ENCODE data around the gene KLF12. TPM values are rescaled to one million over a fixed set of nuclear protein-coding genes. Genes with fewer than 3 reads are reported as not detected.

Gene KLF12
- 10 to 100 TPM in 11 of 12 donors, not detected in 1; 16.5 to 26.7 (median 24.1) TPM for polyA plus RNA-seq (ENCODE audit: insufficient read length in 12 of 12)
- long read RNA-seq, donor 1, result 0 reads
- long read RNA-seq, donor 2, full-length matches to known transcripts, result 2 of 8 reads
- long read RNA-seq, donor 2, partial matches to known transcripts, result 0 of 8 reads
- long read RNA-seq, donor 2, other reads (novel, unspliced or antisense), result 6 of 8 reads
- long read RNA-seq, donor 3, result 0 reads
- long read RNA-seq, donor 4, result 0 reads
- long read RNA-seq, donor 5, result 0 reads
- long read RNA-seq, donor 6, result 0 reads
- long read RNA-seq, donor 7, result 0 reads
- long read RNA-seq, donor 8, result 0 reads
- long read RNA-seq, donor 9, result 0 reads
- long read RNA-seq, donor 10, result 0 reads
- long read RNA-seq, donor 11, full-length matches to known transcripts, result 1 of 1 reads
- long read RNA-seq, donor 11, partial matches to known transcripts, result 0 of 1 reads
- long read RNA-seq, donor 11, other reads (novel, unspliced or antisense), result 0 of 1 reads

DNA sequence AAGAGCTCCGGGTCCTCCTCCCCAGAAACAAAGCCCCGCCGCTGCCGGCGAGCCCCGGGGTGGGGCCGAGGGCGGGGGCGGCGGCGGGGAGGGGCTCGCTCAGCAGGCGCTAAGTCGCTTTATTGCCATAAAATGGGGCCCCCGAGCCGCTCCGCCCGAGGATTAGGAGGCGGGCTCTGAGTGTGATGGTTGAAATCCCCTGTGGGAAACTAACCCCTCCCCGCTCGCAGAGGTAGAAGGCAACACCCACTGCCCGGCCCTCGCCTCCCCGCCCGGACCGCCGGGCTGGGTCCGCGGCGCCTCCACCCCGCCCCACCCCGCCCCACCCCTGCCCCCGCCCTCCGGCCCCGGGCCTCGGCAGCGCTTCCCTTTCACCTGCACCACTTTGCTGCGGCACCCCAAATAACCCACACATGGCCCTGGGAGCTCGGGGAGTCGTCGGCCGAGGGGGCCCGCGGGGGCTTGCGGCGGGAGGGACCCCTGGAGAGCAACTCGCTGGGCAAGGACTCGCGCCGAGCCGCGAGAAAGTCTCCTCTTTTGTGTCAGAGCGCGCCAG is at the start of gene KLF12:
KLF12 (minus strand) TSS at position 184 of the 556 bp plus-strand sequence.
- DNase-seq, result peak; percentile 92

DNA sequence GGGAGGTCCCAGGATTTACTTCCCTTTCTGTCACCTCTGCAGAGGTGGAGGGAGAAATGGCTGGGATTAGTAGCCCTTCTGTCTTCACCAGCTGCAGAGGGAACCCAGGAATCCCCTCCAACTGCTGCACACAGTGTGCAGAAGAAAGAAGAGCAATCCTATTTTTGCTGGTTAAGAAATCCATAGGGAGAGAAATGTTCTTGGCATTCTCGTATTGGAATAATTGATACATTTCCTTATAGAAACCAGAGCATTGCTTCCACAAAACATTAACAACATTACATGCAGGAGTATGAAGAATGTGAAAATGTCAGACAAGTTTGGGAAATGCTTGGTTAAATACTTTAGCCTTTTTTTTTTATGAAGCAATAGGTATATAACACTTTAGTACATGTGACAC is 48.3 kb upstream of the KLF12 start:
- DNase-seq, result no peak

DNA sequence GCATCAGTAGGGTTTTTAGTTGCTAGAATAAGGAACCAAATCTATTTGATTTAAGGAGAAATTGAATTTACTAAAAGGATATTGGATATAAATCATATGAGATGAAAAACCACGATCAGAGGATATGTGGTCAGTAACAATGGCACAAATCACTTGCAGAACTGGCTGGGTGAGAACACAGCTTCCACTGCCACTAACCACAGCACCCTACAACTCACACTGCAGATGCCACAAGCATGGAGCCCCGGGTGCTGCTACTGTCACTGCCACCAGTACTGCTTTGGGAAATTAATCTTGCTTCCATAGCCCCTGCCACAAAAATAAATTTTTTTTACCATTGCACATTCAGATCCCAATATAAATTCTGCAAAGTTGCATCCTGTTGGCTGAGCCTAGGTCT is 40.6 kb upstream of the KLF12 start:
- no peak for DNase-seq

DNA sequence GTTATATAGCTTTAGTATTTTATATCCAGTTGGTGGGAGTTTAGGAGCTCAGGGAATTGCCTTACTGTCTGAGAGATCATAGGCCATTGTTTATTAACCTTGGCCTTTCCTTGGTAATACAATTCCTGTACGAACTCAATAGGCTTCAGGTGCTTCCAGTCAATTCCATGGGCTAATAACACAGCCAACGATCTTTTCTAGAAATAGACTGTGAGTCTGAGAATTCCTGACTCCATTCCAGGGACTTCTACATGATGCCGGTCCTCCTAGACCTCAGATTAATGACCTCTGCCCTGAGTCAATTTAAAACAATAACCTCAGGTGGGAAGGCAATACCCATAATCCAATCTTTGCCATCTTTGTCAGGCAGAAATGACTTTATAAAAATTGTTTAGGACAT is 39.6 kb upstream of the KLF12 start:
- DNase-seq, result no peak

DNA sequence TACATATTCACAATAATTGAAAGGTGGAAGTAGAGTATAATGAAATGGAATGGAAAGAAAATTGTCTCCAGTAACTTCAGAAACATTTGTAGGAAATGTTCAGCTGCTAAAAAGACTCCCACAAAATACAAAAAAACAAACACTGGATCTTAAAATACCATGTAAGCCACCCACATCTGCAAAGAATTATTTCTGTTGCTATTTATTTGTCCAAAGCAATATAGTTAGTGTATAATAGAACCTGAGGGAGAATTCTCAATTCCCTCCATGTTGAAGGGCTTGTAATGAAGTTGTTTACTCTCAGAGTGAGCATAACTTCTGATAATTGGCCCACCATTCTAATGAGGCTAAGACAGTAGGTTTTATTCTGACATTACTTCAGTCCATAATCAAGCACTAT is 37.4 kb upstream of the KLF12 start:
- DNase-seq, result no peak

DNA sequence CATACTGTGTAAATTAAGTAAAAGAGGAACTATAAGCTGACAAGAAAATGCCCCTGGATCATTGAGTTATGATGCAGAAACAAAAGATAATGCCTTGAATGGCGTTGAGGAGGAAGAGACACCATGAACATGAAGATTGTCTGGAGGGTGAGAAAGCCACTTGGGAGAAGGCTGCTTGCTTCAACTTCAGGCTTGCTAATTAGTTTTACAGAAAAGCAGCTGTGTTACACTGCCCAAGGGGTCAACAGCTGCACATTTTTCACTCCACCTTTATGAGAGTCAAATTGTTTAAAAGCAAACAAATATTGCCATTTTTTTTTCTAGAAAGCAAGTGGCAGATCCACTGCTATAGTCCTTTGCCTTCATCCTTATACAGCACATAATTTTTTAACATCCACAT is 35.5 kb upstream of the KLF12 start:
- no peak for DNase-seq

DNA sequence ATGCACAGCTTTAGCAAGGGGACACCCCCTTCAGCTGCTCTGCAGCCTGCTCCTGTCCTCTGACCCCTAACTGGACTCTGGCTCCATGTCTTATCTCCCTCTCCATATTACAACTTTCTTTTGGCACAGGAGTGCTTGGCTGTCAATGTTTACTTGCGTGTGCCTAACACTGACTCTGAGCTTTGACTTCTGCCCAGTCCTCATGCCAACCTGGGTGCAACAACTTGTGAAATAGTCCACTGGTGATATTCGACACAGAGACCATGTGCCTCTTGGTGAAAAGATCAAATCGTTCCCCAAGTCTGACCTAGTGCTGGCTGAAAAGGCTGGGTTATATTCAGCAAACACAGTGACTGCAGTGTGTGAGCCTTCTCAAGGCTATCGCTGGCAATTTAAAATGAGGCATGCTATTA is 34.1 kb upstream of the KLF12 start:
- no peak for DNase-seq

DNA sequence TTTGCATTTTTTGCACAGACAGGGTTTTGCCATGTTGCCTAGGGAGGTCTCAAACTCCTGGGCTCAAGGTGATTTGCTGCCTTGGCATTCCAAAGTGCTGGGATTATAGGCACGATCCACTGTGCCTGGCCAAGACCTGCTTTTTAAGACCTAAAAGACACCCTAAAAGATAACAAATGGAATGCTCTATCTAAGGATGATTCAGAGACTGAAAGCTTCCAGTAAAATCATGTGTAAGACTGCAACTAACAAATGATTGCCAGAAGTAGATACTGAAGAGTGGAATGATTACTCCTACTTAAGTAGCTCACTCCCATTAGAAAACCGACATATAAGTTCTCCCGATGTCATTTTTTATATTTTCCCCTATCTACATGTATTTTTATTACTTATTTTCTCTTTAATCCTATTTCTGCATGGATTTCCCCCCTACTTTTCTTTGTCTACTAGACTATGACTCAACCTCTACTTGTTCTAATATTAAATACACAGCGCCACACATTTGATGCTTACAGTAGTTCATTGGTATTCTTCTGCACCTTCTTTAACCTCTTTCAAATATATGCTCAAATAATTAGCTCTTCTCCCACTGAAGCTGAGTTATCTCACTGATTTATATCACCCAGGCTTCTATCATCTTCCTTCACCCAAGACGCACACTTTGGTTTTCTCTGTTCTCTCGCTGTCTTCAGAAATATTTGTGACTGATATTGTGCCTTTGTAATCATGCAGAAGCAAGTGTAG is 32.2 kb upstream of the KLF12 start:
- no peak for DNase-seq

DNA sequence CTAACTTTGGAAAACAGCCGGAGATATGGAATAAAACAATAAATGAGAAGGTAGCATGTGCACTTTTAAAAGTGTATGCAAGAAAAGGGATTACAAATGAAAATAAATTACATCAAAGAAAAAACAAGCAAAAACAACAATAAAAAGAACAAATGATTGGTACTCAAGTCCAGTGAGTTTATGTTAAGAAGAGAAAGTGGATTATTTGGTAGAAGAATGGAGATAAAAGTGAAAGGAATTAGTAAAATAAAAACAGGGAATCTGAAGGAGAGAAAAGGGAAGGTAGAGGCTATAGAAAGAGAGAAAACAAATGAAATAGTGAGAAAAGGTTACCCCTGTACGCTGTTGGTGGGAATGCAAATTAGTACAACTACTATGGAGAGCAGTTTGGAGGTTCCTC is 28.6 kb upstream of the KLF12 start:
- DNase-seq, result no peak

DNA sequence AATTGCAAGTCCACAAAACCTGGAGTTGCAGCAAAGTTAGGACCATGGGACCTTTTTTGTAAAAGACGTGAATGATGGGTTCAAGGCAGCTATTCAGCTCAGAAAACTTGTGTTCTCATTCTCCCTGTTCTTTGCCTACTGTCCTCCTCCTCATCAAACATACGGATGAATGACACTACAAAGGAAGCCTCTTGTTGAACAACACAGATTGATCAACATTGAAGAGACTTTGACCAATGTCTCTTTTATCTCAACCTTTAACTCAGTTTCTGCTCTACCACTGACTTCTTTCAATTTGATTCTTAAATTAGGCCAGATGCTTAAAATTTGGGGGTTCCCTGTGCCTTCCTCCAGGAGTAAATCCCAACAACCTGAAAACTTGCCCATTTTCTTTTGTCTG is 27.9 kb upstream of the KLF12 start:
- DNase-seq, result no peak

DNA sequence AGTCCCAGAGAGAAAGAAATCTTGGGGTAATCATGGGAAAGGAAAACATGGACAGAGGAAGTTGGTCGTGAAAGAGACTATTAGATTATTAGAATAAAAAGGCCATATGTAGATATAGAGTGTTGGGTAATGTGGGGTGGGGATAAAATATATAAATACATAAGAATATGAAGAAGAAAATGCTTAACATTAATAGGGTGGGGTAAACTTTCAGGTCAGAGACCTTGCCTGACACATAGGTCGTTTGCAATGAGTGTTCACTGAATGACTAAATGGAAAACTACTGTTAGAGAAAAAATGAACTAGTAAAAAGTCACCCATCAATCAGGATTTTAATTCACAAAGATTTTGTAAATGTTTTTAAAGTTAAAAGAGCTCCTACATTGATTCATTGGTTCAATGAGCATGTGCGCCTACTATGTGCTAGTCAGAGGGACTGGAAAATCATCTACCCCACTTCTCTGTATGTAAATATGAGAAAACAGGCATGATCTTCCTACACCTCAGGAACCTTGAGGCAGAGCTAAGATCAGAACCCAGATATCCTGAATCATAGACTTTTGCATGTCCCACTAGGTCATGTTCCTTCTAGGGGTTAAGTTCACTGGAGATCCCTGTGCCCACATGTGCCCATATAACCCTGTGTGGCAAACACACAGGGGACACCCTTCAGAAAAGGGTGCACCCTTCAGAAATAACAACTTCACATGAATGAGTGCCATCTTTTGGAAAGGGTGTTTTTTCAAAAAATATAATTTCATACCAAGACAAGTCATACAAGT is 24.6 kb upstream of the KLF12 start:
- DNase-seq, result no peak

DNA sequence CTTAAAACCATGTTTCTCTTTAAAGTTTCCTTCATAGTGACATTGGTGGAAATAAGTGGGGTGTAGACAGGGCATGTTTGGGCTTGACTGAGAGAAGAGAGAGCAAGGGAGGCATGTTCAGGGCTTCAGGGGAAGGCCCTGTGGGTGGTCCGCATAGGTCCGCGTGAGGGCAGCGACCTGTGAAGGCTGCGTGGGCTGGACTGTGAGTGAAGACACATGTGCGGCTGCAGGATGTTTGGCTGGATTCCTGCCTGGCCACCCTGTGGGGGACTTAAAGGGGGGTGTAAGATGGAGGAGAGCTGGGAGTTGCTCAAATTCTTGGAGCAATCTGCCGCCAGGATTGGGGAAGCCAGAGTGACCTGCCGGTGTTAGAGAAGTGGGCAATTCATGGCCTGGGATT is 23.8 kb upstream of the KLF12 start:
- no peak for DNase-seq

DNA sequence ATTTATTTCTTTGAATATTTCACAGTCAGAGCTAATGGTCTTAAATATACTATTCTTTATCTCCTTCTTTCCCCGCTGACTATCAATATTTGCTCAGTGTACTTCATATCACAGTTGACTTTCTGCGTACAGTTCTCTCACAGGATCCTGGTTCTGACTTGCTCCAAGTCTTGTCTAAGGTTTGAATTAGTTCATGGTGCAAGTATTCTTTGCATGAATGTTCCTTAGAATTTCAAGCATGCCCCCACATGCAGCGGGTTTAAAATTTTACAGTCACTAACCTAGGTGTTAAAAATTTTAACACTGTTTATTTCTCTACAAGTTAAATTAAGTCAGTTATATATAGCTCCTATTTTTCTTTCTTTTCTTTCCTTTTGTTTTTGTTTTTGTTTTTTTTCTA is 20.8 kb upstream of the KLF12 start:
- DNase-seq, result no peak

DNA sequence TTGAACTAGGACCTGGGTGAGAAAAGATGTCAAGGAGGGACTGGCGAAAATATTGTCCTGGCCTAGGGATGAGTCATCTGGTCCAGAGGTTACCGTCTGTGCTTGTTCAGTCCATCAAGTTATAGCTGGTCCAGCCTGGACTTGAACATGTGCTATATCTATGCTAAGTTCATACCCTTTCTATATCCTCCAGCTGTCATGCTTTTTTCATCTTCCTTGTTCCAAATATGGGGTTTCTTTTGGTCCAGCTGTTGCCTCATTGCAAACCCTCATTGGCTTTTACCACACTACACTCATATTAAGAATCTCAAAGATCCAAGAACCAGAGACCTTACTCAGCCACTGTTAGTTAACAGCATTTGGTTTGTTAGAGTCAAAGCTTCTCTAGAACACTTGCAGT is 19.1 kb upstream of the KLF12 start:
- no peak for DNase-seq

DNA sequence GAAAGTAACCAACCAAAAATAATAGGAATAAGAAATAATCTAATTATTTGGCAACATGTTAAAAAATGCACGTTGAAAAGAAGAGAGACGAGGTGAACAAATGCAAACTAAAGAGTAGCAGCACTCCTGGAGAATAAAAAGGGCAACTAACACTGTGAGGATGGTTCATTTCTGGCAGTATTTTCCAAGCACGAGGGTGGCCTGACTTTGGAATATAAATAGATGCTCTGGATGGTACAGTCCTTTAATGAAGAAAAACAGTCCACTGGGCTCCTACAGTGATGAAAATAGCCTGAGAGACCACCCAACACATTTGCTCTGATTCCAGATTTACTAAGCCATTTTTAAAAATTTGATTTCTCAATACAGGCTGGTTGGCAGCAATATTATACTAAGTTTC is 17.7 kb upstream of the KLF12 start:
- DNase-seq, result no peak

DNA sequence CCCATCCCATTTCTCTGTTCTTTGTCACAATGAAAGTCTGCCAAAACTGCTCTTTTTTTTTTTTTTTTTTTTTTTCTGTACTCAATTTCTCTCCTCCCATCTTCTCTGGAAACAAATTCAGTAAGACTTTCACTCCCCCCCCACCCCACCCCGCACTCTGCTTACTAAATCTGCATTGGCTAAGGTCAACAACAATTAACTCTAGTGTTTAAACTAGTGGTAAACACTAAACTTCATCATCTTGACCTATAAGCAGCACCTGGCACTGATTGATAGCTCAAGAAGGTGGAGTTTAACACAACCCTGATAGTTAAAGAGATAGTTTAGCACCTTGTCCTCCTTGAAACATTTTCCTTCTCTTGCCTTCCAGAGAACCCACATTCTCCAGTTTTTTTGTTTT is 14.1 kb upstream of the KLF12 start:
- DNase-seq, result no peak

DNA sequence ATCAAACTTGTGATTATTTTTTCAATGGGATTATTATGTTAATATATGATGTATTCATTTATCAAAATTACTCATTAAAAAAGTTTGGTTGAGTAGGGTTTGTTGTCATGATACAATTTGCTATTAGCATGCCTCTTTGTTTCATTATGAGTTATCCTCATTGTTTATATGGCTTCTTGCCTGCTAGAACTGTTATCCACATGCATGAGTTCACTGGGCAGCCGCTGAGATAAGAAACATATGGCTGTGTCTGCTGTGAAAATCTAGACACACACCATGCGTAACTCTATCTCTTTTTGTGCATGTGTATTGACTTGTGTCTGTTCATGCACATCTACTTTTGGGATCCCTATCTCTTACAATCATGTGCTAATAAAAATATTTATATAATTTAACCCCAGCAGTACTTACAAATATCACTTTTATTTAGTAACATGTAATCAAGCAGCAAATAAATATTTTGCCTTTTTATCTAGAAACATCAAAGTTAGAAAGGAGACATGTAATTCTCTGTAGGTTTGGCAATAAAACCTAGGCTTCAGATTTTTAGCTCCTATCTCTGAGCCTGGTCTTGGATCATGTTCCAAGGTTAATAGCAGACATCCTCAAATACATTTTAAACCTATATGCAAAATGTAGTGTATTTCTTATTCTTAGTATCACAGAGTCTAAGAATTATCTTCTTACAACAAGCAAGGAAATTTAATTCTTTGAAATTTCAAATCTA is 11.2 kb upstream of the KLF12 start:
- DNase-seq, result no peak

DNA sequence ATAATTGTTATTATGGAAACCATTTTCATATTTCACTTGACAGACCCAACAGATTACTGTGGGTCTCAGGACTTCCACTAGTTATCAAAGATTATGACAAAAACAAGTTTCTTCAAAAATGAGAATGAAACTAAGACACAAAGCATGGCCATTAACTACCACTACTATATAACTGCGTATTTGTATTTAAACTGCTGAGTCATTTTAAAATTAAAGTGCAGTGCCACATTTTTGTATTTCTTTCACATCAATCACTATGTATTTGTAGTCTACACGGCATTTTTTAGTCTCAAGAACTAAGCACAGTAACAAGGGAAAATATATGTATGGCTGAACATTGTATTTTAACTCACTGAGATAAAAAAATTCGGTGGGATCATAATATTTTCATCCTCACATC is 10.1 kb upstream of the KLF12 start:
- no peak for DNase-seq

DNA sequence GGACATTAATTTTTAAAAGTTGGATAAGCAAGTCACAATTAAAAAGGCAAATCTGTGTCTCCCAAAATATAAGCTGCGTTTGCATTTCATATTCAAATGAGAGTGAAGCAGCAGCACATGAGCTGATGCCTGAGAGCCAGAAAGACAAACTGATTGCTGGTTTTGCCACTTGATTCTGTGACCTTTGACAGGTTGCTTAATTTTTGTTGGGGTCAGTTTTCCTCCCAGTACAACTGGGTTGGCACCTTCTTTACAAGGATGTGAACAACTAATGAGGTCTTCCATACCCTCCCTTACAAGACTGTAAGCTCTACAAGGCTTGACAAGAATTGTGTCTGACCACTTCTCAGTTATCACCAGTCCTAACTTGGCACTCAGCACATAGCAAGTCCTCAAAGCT is 8.1 kb upstream of the KLF12 start:
- DNase-seq, result no peak

DNA sequence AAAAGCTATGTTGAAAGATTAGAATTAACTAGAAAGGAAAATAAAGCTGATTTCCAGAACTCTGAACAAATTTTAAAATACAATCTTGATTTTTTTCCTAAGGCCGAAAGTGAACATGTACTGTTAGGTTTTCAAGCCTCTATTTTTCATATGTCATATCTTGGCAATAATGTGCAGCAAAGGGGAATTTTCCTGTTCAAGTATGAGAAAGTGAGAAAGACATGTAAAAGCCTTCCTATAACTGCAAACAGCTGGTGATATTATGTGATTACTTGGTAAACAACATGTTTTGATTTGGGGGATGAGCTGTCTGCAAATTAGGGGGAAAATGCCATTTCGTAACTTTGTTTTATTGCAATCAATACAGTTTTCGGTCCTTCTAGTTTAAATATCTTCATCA is 4.0 kb upstream of the KLF12 start:
- DNase-seq, result no peak

DNA sequence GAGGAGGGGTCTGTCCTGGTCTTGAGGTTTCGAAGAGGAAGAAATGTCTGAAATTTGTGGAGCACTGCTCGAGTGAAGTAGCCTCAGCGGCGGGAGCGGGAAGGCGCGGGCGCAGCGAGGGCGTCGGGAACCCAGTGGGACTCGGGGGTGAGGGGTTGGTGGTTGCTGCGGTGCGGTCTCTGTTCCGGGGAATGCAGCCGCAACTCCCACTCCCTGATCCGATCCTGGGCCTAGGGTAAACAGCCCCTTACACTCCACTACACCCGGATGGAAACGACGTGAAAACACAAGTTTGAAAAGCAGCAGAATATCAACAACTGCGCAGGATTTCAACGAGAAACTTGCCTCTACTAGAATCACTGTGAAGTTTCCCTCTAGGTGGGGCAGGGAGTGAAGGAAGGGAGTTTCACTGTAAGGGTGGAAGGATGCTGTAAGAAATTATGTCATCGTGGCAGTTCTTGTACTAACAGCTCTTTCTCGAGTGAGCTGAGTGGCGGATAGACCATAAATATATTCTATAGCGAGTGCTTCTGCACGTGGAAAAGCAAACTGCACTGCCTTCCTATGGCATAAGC is 2.0 kb upstream of the KLF12 start:
- peak; percentile 77 for DNase-seq

All from muscle of arm (tissue), 14 donors.